ENCODE measurements around the gene EPB41L5. TPM values are rescaled to one million over a fixed set of nuclear protein-coding genes. Genes with fewer than 3 reads are reported as not detected.

Gene EPB41L5
- total and polyA plus RNA-seq, 5 donors = 2.5 to 19.9 (median 14.7) TPM

DNA sequence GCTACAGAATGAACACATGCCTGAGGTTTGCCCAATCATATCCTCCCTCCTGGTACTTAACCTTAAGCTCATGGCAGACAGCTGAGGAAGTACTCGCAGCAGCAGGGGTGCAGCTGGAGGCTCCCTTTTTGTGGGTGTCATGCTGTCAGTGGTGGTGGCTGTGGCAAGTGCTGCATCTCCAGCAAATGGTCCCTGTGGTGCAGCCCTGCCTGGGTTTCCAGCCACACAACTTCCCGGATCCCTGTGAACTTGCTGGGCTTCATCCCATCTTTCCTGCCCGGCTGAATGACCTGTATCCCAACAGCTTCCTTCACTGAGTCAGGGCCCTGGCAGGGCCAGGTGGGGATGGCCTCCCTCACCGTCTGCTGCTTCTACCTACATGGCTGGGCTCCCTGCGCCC, 205.3 kb downstream of the EPB41L5 start:
- Histone ChIP-seq H3K4me1 (ENCODE audit: control insufficient read depth, insufficient read depth, low read length) (no peaks in the 10 kb centered on the region), H3K9me3 (ENCODE audit: control insufficient read depth, low read length) (no peaks in the 10 kb centered on the region), H3K27ac (ENCODE audit: low read length) (no peak overlapping the region), H3K4me3 (ENCODE audit: low read length) (no peak overlapping the region), H3K27me3 (ENCODE audit: control insufficient read depth, insufficient read depth) (no peaks in the 10 kb centered on the region)
- ATAC-seq (no peak), DNase-seq (no peak)
- WGBS = 96% methylated on average over 5 of the region's 5 CpGs
- intact Hi-C loops (cut with DNase I) = no loop called here

- 96% methylated on average over 5 of the region's 5 CpGs for WGBS
Measured at GRCh38 chr2:120219291-120219690, 206.4 kb downstream of the EPB41L5 start.

GRCh38 chr2:120219766-120220165, 206.9 kb downstream of the EPB41L5 start:
- no peak for DNase-seq

More at GRCh38 chr2:120219291-120219690, 206.4 kb downstream of the EPB41L5 start:
- Histone ChIP-seq H3K27ac (ENCODE audit: low read length) (no peak overlapping the region), H3K9me3 (ENCODE audit: control insufficient read depth, low read length) (no peaks in the 10 kb centered on the region), H3K4me1 (ENCODE audit: control insufficient read depth, insufficient read depth, low read length) (no peaks in the 10 kb centered on the region), H3K4me3 (ENCODE audit: low read length) (no peak overlapping the region), H3K27me3 (ENCODE audit: control insufficient read depth, insufficient read depth) (no peaks in the 10 kb centered on the region)
- ATAC-seq (no peak), DNase-seq (no peak)
- intact Hi-C loops (cut with DNase I) = no loop called here

GRCh38 chr2:120220756-120221155, 207.9 kb downstream of the EPB41L5 start:
- Histone ChIP-seq H3K27ac (ENCODE audit: low read length) (no peak overlapping the region), H3K27me3 (ENCODE audit: control insufficient read depth, insufficient read depth) (no peaks in the 10 kb centered on the region), H3K4me1 (ENCODE audit: control insufficient read depth, insufficient read depth, low read length) (no peaks in the 10 kb centered on the region), H3K4me3 (ENCODE audit: low read length) (no peak overlapping the region), H3K9me3 (ENCODE audit: control insufficient read depth, low read length) (no peaks in the 10 kb centered on the region)
- DNase-seq (no peak), ATAC-seq (no peak)
- WGBS = 71% methylated on average over 2 of the region's 2 CpGs
- intact Hi-C loops (cut with DNase I) = loop anchor here in 1 of 4 donors (10.0 kb wide), 1 partner anchor 94 kb away; no protein-coding TSS in a partner anchor

More at GRCh38 chr2:120219766-120220165, 206.9 kb downstream of the EPB41L5 start:
- intact Hi-C loops (cut with DNase I) = loop anchor here in 1 of 4 donors (10.0 kb wide), 1 partner anchor 95 kb away; no protein-coding TSS in a partner anchor
- no peaks in the 10 kb centered on the region for H3K4me1 ChIP-seq (ENCODE audit: control insufficient read depth, insufficient read depth, low read length)
- 90% methylated on average over 5 of the region's 5 CpGs for WGBS
- H3K9me3 ChIP-seq (ENCODE audit: control insufficient read depth, low read length) = no peaks in the 10 kb centered on the region
- H3K27me3 ChIP-seq (ENCODE audit: control insufficient read depth, insufficient read depth) = no peaks in the 10 kb centered on the region
- no peak overlapping the region for H3K4me3 ChIP-seq (ENCODE audit: low read length)
- H3K27ac ChIP-seq (ENCODE audit: low read length) = no peak overlapping the region
- ATAC-seq = no peak

DNA sequence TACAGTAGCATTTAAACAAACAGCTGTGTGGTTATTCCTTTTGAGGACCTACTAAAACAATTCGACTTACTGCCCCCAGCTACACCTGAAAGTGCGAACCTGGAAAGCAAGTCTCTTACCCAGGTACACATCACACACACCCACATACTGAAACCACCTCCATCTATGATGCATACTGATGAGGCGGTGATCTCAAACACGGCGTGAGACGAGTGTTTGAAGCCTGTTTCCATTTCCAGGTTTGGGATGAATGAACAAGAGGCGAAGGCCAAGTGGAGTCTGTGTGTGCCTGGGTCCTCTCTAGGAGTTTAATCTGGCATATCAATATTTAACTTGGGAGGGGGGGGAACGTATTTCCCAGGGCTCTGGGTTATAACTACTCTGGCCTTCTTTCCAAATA, 208.7 kb downstream of the EPB41L5 start:
- Histone ChIP-seq H3K4me1 (ENCODE audit: control insufficient read depth, insufficient read depth, low read length) (no peaks in the 10 kb centered on the region), H3K27ac (ENCODE audit: low read length) (no peak overlapping the region), H3K9me3 (ENCODE audit: control insufficient read depth, low read length) (no peaks in the 10 kb centered on the region), H3K27me3 (ENCODE audit: control insufficient read depth, insufficient read depth) (no peaks in the 10 kb centered on the region), H3K4me3 (ENCODE audit: low read length) (no peak overlapping the region)
- DNase-seq (no peak), ATAC-seq (no peak)
- intact Hi-C loops (cut with DNase I) = loop anchor here in 1 of 4 donors (10.0 kb wide), 1 partner anchor 93 kb away; no protein-coding TSS in a partner anchor
- 97% methylated on average over 8 of the region's 8 CpGs for WGBS

DNA sequence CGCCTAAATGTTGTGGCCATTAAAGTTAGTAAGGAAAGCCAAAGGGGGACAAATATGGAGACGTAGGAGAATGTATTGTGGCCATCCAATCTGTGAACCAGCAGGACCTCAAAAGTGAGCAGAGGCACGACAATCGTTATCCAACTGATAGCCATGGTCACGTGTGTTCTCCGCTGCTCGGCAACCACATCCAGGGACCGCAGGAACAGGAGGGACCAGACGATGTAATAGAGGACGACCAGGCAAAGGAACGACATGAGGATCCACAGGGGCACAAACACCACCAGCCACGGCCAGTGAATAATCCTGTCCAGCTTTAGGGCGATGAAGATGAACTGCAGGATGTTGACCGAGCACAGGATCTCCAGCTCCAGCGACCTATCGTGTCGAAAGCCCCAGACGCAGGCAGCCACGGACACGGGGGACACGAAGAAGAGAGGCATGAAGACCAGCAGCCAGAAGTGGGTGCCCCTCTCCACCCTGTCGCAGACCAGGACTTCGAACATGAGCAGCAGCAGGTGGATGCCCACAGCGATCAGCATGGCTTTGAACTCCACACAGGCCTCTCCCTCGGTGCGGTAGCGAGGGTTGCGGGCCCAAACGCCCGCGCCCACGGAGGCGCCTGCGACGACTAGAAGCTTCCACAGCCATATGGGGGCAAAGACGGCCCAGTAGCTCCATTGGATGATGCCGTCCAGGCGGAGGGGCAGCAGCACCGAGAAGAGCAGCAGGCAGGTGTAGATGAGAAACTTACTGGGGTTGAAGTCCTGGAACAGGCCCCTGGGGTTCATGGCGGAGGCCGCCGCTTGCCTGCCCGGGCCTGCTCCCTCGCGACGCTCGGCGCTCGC, 209.5 kb downstream of the EPB41L5 start:
- DNase-seq (peak in 1 of 3 donors; percentile 67), ATAC-seq (no peak)
- Histone ChIP-seq H3K9me3 (ENCODE audit: control insufficient read depth, low read length) (no peaks in the 10 kb centered on the region), H3K27ac (ENCODE audit: low read length) (no peak overlapping the region), H3K4me1 (ENCODE audit: control insufficient read depth, insufficient read depth, low read length) (no peaks in the 10 kb centered on the region), H3K4me3 (ENCODE audit: low read length) (peak overlapping the region; percentile 77), H3K27me3 (ENCODE audit: control insufficient read depth, insufficient read depth) (no peaks in the 10 kb centered on the region)
- intact Hi-C loops (cut with DNase I) = loop anchor here in 1 of 4 donors (10.0 kb wide), 1 partner anchor 92 kb away; no protein-coding TSS in a partner anchor
- WGBS = 79% methylated on average over 49 of the region's 49 CpGs

DNA sequence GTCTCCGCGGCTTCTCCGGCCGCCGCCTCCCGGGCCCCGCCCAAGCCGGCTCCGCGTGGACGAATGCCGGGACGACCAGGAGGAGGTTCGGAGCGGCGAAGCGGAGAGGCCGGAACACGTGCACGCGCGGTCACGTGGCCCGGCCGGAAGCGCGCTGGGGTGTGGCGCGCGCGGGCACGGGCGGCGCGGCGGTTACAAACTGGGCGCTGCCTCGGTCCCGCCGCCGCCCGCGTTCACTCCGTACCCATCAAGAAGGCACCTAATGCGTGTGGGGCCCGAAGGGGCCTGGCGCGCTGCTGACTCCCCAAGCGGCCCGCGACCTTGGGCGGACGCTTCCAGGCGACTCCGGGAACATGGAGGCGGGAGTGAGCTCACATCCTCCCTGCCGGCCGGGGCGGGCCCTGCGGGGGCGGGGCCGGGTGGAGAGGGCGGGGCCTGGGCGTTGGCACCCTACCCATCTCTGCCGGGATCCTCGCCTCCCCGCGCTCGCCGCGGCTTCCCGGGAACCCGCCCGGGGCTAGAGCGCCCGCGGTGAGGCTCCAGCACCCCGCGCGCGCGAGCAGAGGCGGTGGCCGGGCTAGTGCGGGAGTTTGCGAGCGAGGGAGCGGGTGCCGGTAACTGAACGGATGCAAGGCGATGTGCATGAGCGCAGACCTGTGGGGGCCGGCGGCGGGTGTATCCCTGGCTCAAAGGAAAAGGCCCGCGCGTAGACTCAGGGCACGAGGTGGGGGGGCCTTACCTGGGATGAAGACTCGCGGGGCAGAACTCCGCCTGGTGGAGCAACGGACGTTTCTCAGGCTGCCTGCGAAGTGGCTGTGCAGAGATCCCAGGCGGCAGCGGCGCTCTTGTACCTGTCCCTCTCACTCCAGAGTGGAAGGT, 210.4 kb downstream of the EPB41L5 start, which contains the start of gene TMEM185B:
TMEM185B (minus strand) TSS at position 367 of the 879 bp plus-strand sequence. CDS start 424 bp downstream, outside the sequence.
- WGBS = 2% methylated on average over 108 of the region's 108 CpGs
- H3K4me1 ChIP-seq (ENCODE audit: control insufficient read depth, insufficient read depth, low read length) = no peaks in the 10 kb centered on the region
- no peaks in the 10 kb centered on the region for H3K27me3 ChIP-seq (ENCODE audit: control insufficient read depth, insufficient read depth)
- DNase-seq (peak; percentile 90 to 97 (median 95)), ATAC-seq (peak; percentile 97 to 98)
- intact Hi-C loops (cut with DNase I) = loop anchor here in 1 of 4 donors (10.0 kb wide), 1 partner anchor 92 kb away; no protein-coding TSS in a partner anchor
- no peaks in the 10 kb centered on the region for H3K9me3 ChIP-seq (ENCODE audit: control insufficient read depth, low read length)
- H3K4me3 ChIP-seq (ENCODE audit: low read length) = peak within 1 kb of the TSS; percentile 77
- peak within 1 kb of the TSS; percentile 85 for H3K27ac ChIP-seq (ENCODE audit: low read length)

DNA sequence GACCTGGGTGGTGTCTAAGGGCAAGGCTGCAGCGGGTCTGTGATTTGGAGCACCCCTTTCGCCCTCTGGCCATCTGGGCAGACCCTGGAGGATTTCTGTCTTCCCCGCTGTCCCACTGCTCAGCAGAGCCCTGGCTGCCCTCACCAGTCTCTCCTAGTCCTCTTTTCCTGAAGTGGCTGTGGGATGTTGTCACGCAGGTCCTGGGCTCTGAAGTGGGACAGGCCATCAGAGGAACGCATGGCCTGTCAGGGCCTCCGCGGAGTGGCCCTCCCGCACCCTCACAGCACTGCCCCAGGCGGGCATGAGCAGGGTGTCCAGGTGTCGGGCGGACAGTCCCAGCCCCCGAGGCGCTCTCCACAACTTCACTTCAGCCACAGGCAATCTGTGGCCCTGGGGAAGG, 211.4 kb downstream of the EPB41L5 start:
- WGBS = 96% methylated on average over 13 of the region's 13 CpGs
- H3K27ac ChIP-seq (ENCODE audit: low read length) = no peak overlapping the region
- no peak for DNase-seq
- H3K27me3 ChIP-seq (ENCODE audit: control insufficient read depth, insufficient read depth) = no peaks in the 10 kb centered on the region
- no peak overlapping the region for H3K4me3 ChIP-seq (ENCODE audit: low read length)
- H3K9me3 ChIP-seq (ENCODE audit: control insufficient read depth, low read length) = no peaks in the 10 kb centered on the region
- intact Hi-C loops (cut with DNase I) = loop anchor here in 1 of 4 donors (10.0 kb wide), 1 partner anchor 91 kb away; no protein-coding TSS in a partner anchor
- no peaks in the 10 kb centered on the region for H3K4me1 ChIP-seq (ENCODE audit: control insufficient read depth, insufficient read depth, low read length)
- ATAC-seq = no peak

- Histone ChIP-seq H3K27ac (ENCODE audit: low read length) (no peak overlapping the region), H3K27me3 (ENCODE audit: control insufficient read depth, insufficient read depth) (no peaks in the 10 kb centered on the region), H3K4me3 (ENCODE audit: low read length) (no peak overlapping the region), H3K9me3 (ENCODE audit: control insufficient read depth, low read length) (no peaks in the 10 kb centered on the region), H3K4me1 (ENCODE audit: control insufficient read depth, insufficient read depth, low read length) (no peaks in the 10 kb centered on the region)
- intact Hi-C loops (cut with DNase I) = loop anchor here in 1 of 4 donors (10.0 kb wide), 1 partner anchor 90 kb away; no protein-coding TSS in a partner anchor
- WGBS = 96% methylated on average over 9 of the region's 9 CpGs
- ATAC-seq (no peak), DNase-seq (no peak)
Measured at GRCh38 chr2:120224735-120225548, 212.1 kb downstream of the EPB41L5 start.

- Histone ChIP-seq H3K27ac (ENCODE audit: low read length) (no peak overlapping the region), H3K9me3 (ENCODE audit: control insufficient read depth, low read length) (no peaks in the 10 kb centered on the region), H3K4me1 (ENCODE audit: control insufficient read depth, insufficient read depth, low read length) (no peaks in the 10 kb centered on the region), H3K4me3 (ENCODE audit: low read length) (no peak overlapping the region), H3K27me3 (ENCODE audit: control insufficient read depth, insufficient read depth) (no peaks in the 10 kb centered on the region)
- 92% methylated on average over 9 of the region's 9 CpGs for WGBS
- DNase-seq = no peak
- ATAC-seq = no peak
- intact Hi-C loops (cut with DNase I) = loop anchor here in 1 of 4 donors (10.0 kb wide), 1 partner anchor 89 kb away; no protein-coding TSS in a partner anchor
Measured at GRCh38 chr2:120225549-120226065, 212.7 kb downstream of the EPB41L5 start.

All from right cardiac atrium (tissue), 5 donors.